EL (cell line): ENCODE data around the gene RPL3.
"Not testable (repeated sequence)": the region's sequence is repeated elsewhere in the genome, so short reads cannot be mapped to it uniquely, and the experiment has no call there.

ENCODE experiments used
- DNase-seq: peaks from one replicate; pipeline ENCODE4 v3.0.0-alpha.2; 2016

RPL3 gene

GRCh38 chr22:39319284-39320022 lies at the start of gene RPL3:
Gene RPL3 (minus strand): TSS chr22:39319623. CDS start chr22:39319597, 26 bp downstream.
- peak; percentile 98 for DNase-seq

- no peak for DNase-seq
These were observed 49.8 kb upstream of the RPL3 start for GRCh38 chr22:39369186-39369585.

GRCh38 chr22:39368461-39368911 lies 49.1 kb upstream of the RPL3 start:
- no peak for DNase-seq

DNA sequence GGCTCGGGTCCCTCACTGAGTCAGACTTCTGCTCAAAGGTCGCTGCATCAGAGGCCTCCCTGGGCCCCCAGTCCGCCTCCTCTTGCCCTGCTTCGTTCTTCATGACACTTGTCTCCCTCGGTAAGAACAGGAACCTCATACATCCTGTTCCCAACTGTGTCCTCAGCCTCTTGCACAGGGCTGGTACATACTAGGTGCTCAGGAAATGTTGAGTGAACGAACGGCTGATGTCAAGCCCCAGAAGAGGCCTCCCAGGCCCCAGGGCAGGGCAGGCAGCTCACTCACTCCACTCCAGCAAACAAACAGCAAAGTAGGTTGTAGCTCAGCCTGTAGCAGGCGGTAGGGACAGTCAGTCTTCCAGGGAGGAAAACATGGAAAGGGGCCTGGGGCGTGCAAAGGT lies 47.6 kb upstream of the RPL3 start:
- DNase-seq: no peak

GRCh38 chr22:39365492-39365780 lies 46.0 kb upstream of the RPL3 start:
- DNase-seq: no peak

DNA sequence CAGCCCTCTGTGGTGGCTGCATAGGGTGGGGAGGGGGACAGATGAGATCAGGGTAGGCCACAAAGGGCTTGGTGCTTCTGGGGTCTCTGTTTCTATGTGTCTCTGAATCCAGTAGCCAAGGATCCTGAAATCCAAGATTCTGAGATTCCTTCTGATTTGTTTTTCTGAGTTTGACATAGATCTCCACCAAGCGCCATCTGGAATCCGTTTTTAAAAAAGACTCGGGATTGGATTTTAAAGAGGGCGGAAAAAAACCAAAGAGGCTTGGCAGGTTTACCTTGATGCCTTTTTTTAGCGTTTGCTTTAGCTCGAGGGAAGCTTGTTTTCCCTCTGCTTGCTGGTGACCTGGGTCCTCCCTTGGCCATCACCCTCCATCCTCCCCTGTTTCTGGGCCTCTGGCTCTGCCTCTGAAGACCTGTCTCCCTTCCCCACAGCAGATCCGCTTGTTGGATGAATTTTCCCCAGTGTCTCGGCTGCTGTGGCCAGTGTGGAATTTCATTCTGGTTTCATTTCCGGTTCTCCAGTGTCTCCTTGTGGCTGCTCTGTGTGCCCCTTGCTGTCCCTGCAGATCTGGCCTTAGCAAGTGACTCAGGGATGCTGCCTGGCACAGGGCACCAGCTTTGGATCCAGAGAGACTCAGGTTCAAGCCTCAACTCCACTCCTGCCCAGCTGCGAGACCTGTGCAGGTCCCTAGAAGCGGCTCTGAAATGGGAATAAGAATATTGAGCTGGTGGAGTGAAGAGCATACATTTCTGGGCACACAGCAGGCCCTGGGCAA lies 45.5 kb upstream of the RPL3 start:
- DNase-seq: peak; percentile 69

- no peak for DNase-seq
These were observed 44.5 kb upstream of the RPL3 start for GRCh38 chr22:39363751-39364515.

DNA sequence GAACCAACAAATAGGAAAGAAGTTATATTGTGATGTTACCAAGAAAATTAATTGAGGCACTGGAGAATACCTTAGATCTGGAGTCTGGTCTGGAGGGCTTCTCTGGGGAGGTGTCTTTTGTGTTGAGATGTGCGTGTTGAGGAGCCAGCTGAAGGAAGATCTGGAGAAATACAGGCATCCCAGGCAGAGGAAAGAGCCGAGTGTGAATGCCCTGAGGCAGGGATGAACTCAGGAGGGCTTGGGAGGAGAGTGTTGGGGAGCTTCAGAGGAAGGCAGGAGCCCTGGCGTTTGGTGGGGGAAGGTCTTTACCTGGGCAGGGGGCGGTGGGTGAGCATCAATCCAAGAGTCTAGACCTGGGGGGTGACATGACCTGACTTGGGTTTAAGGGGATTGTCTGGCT lies 43.5 kb upstream of the RPL3 start:
- no peak for DNase-seq

GRCh38 chr22:39362271-39362670 lies 42.8 kb upstream of the RPL3 start:
- peak; percentile 45 for DNase-seq

GRCh38 chr22:39361496-39361895 lies 42.1 kb upstream of the RPL3 start:
- no peak for DNase-seq

GRCh38 chr22:39360674-39361413 lies 41.4 kb upstream of the RPL3 start:
- DNase-seq: no peak

DNA sequence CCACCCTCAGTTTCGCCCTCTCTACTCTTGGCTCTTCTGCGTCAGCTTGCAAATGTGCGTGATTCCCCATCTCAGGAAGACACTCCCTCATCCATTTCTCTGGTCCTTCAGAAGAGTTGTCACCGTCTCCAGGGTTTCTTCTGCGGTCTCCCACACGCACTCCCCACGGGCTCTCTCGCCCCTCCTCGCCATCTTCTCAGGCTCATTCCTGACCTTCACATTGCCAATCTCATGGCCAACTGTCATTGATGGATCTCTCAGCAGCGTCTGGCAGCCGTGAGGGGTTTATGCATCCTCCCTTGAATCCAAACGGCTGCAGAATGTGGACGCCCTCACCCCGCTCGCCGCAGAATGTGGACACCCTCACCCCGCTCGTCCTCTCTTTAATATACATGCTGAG lies 40.8 kb upstream of the RPL3 start:
- no peak for DNase-seq

GRCh38 chr22:39359659-39360195 lies 40.3 kb upstream of the RPL3 start:
- no peak for DNase-seq

DNA sequence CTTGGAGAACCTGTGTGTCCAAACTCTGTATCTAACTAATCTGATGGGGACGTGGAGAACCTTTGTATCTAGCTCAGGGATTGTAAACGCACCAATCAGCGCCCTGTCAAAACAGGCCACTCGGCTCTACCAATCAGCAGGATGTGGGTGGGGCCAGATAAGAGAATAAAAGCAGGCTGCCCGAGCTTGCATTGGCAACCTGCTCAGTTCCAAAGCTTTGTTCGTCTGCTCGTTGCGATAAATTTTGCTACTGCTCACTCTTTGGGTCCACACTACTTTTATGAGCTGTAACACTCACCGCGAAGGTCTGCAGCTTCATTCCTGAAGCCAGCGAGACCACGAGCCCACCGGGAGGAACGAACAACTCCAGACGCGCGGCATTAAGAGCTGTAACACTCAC lies 38.8 kb upstream of the RPL3 start:
- DNase-seq: not testable (repeated sequence)

- DNase-seq: not testable (repeated sequence)
These were observed 38.0 kb upstream of the RPL3 start for GRCh38 chr22:39357110-39358108.

GRCh38 chr22:39356464-39356863 lies 37.0 kb upstream of the RPL3 start:
- no peak for DNase-seq

GRCh38 chr22:39355805-39356204 lies 36.4 kb upstream of the RPL3 start:
- DNase-seq: not testable (repeated sequence)

- no peak for DNase-seq
These were observed 35.7 kb upstream of the RPL3 start for GRCh38 chr22:39355080-39355479.

DNA sequence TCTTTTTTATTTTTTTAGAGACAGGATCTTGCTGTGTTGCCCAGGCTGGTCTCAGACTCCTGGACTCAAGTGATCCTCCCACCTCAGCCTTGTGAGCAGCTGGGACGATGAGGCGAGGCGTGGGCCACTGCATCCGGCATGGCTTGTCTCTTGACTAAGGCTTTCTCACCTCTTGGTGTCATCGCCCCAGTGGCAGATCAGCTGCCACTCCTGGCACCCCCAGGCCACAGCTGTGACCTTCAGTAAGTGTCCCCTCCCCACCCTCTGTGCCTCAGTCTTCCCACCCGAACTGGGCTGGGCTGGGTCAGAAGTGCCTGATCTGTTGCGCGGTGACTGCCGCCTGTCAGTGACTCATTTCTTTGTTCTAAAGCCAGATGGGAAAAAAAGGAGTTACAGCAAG lies 33.9 kb upstream of the RPL3 start:
- no peak for DNase-seq

DNA sequence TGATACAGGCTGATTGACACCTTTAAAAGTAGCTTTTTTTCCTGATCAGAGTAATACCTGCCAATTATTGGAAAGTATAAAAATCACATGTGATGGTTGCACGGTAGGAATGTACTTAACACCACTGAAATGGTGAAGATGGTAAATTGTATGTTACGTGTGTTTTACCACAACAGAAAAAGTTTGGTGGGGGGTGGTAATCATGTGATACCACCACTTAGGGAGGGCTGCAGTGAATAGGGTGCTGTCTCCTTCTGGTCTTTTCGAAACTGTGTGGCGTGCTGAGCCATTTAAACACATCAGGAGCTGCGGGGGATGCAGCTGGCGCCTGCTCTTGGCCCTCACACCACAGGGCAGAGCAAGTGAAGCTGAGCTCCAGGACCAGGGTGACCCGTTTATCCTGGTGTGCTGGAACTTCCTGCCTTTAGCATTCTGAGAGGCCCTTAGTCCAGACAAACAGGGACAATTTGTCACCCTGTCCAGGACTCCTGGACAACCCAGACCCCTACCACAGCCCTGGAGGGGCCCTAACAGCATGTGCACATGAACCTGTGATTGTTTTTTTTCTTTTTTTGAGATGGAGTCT lies 33.0 kb upstream of the RPL3 start:
- DNase-seq: no peak

DNA sequence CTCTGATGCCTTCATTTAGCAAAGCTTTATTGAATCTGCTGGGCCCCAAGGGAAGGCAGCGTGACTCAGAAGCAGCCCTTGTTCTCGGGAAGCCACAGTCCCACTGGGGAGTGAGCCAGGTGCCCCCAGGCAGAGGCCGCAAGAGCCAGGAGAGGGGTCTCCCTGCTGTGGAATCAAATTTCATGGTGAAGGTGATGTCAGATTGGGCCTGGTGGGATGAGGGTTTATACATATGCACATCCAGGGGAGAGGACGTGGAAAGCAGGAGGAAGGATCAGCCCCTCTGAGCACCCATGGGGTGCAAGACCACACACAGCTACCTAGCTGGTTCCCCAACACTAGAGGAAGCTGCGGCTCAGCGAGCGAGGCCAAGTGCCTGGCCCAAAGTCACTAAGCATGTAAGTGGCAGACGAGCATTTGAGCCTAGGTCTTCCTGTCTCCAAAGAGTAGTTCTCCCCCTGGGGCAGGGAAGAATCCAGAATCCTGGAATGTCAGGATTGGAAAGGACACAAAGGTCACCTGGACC lies 32.3 kb upstream of the RPL3 start:
- peak; percentile 81 for DNase-seq
